Smooth muscle cell (in vitro differentiated cells): ENCODE results near the gene SHISA7. TPM values are rescaled to one million over a fixed set of nuclear protein-coding genes. Genes with fewer than 3 reads are reported as not detected.

Source experiments
- DNase-seq: peaks from one replicate; lab custom pipeline; 2025; ENCODE audit not compliant: unreplicated experiment; lab: John Stamatoyannopoulos, UW
- H2AFZ ChIP-seq: fragments of 200-600 bp; sonication (generic); 2 replicates; pipeline ENCODE4 v1.6.0; 2016; ENCODE audit warnings: antibody characterized with exemption, low read depth, mild to moderate bottlenecking
- H3F3A ChIP-seq: fragments of 200-600 bp; sonication (generic); 2 replicates; pipeline ENCODE4 v1.6.0; 2017; ENCODE audit warnings: antibody characterized with exemption, low read depth
- H3K27ac ChIP-seq: fragments of 200-600 bp; sonication (generic); 2 replicates; pipeline ENCODE4 v1.5.1; 2016; ENCODE audit warnings: low read depth, mild to moderate bottlenecking
- H3K27me3 ChIP-seq: fragments of 200-600 bp; sonication (generic); 2 replicates; pipeline ENCODE4 v1.6.1; 2016; ENCODE audit warnings: low read depth, mild to moderate bottlenecking
- H3K36me3 ChIP-seq: fragments of 200-600 bp; sonication (generic); 2 replicates; pipeline ENCODE4 v1.5.1; 2016; ENCODE audit warnings: low read depth
- H3K4me1 ChIP-seq: fragments of 200-600 bp; sonication (generic); 2 replicates; pipeline ENCODE4 v1.5.1; 2016; ENCODE audit warnings: low read depth
- H3K4me2 ChIP-seq: fragments of 200-600 bp; sonication (generic); 2 replicates; pipeline ENCODE4 v1.6.0; 2016; ENCODE audit warnings: mild to moderate bottlenecking
- H3K4me3 ChIP-seq: fragments of 200-600 bp; sonication (generic); 2 replicates; pipeline ENCODE4 v1.5.1; 2016; ENCODE audit warnings: mild to moderate bottlenecking
- H3K79me2 ChIP-seq: fragments of 200-600 bp; sonication (generic); 2 replicates; pipeline ENCODE4 v1.6.0; 2016; ENCODE audit warnings: low read depth, mild to moderate bottlenecking
- H3K9ac ChIP-seq: fragments of 200-600 bp; sonication (generic); 2 replicates; pipeline ENCODE4 v1.6.0; 2016; ENCODE audit warnings: low read depth
- H3K9me3 ChIP-seq: fragments of 200-600 bp; sonication (generic); replicated peaks from 2 replicates; pipeline ENCODE4 v1.5.1; 2016; ENCODE audit warnings: low read depth
- H4K20me1 ChIP-seq: fragments of 200-600 bp; sonication (generic); 2 replicates; pipeline ENCODE4 v1.6.0; 2016; ENCODE audit warnings: low read depth
- WGBS: methylation state at CpG from one replicate; pipeline ENCODE4 v1.1.7; 2016; ENCODE audit warnings: low lambda C conversion rate; 5-methylcytosine and 5-hydroxymethylcytosine counted together
- polyA plus RNA-seq: library from polyadenylated mRNA; unstranded; fragments of >200 nt; fragmentation: Nextera tagmentation; extraction: Ambion mirVana; gene quantifications from 2 replicates; pipeline ENCODE4 v1.2.1, GENCODE V29; 2016
- total RNA-seq: library from RNA; depleted of rRNA; stranded (reverse); fragments of >200 nt; gene quantifications from 2 replicates; pipeline ENCODE4 v1.2.3, GENCODE V29; 2014
- TF ChIP-seq, protein P1 (sequence below): fragments of 200-600 bp; sonication (generic); IDR thresholded peaks from 2 replicates; pipeline ENCODE4 v1.5.1; 2017; ENCODE audit warnings: borderline replicate concordance, mild to moderate bottlenecking, antibody characterized with exemption; ENCODE audit not compliant: insufficient read depth, poor library complexity, severe bottlenecking

The SHISA7 gene
- total and polyA plus RNA-seq, 2 experiments from 2014 or later: not detected

DNA sequence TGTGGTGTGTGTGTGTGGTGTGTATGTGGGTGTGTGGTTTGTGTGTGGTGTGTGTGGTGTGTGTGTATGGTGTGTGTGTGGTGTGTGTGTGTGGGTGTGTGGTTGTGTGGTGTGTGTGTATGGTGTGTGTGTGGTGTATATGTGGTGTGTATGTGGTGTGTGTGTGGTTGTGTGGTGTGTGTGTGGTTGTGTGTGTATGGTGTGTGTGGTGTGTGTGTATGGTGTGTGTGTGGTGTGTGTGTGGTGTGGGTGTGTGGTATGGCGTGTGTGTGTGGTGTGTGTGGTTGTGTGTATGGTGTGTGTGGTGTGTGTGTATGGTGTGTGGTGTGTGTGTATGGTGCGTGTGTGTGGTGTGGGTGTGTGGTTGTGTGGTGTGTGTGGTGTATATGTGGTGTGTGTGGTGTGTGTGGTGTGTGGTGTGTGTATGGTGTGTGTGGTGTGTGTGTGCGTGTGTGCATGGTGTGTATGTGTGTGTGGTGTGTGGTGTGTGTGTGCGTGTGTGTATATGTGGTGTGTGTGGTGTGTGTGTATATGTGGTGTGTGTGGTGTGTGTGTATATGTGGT lies 8.7 kb downstream of the SHISA7 start:
- Histone ChIP-seq H3K4me3 (no peak overlapping the region), H3K27me3 (peaks cover 15% of the 10 kb centered on the region), H3K4me2 (no peak overlapping the region), H2AFZ (no peak overlapping the region), H3K4me1 (no peaks in the 10 kb centered on the region), H3F3A (no peaks in the 10 kb centered on the region), H3K9ac (no peak overlapping the region), H4K20me1 (no peaks in the 10 kb centered on the region), H3K9me3 (no peaks in the 10 kb centered on the region), H3K79me2 (no peaks in the 10 kb centered on the region), H3K27ac (no peak overlapping the region), H3K36me3 (no peaks in the 10 kb centered on the region)
- TF ChIP-seq, protein P1, sequence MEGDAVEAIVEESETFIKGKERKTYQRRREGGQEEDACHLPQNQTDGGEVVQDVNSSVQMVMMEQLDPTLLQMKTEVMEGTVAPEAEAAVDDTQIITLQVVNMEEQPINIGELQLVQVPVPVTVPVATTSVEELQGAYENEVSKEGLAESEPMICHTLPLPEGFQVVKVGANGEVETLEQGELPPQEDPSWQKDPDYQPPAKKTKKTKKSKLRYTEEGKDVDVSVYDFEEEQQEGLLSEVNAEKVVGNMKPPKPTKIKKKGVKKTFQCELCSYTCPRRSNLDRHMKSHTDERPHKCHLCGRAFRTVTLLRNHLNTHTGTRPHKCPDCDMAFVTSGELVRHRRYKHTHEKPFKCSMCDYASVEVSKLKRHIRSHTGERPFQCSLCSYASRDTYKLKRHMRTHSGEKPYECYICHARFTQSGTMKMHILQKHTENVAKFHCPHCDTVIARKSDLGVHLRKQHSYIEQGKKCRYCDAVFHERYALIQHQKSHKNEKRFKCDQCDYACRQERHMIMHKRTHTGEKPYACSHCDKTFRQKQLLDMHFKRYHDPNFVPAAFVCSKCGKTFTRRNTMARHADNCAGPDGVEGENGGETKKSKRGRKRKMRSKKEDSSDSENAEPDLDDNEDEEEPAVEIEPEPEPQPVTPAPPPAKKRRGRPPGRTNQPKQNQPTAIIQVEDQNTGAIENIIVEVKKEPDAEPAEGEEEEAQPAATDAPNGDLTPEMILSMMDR: no peak
- DNase-seq: no peak
- no CpG with 5 or more reads among the region's 4 CpGs for WGBS

DNA sequence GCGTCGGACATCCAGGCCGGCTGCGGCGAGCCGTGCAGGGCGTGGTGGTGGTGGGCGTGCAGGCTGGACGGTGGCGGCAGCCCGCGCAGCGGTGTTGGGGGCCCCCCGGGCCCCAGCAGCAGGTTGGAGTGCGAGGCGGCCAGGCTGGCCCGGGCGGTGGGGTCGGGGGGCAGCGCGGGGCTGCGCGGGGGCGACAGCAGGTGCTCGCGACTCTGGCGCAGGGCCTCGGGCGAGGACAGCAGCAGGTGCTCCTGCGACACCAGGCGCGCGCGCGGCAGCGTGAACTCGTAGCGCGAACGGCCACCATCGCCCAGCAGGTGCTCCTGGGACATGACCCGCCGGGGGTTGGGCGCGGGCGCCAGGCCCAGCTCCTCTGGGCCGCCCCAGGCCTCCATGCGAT lies 9.8 kb downstream of the SHISA7 start:
- H3K27me3 ChIP-seq: peaks cover 3% of the 10 kb centered on the region

DNA sequence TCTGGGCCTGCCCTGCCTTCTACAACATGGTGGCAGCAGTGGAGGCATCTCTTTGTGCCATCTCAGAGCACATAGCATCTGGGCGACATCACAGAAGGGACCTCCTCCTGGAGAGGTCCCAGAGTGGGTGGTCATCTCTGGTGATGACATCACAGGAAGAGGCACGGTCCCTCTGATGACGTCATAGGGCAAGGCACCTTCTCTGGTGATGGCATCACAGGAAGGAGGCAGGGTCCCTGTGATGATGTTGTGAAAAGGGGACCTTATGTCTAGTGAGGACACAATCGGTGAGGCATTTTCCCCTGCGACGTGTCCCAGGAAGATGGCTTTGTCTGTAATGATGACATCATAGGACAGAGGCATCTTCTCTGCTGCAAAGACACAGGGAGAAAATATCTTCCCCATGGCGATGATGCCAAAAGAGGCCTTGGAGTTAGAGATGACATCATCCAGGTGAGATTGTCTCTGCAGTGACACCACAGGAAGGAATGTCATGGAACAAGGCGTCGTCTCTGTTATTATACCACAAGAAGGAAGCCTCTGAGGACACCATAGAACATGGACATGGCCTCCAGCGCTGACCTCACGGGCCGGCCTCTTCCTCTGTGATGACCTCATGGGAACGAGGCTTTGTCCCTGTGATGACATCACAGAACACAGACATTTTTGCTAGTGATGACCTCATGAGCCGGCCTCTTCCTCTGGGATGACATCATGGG lies 10.7 kb downstream of the SHISA7 start:
- no peaks in the 10 kb centered on the region for H4K20me1 ChIP-seq
- H3K27ac ChIP-seq: no peak overlapping the region
- H3K27me3 ChIP-seq: no peaks in the 10 kb centered on the region
- TF ChIP-seq, protein P1: no peak
- H3K36me3 ChIP-seq: no peaks in the 10 kb centered on the region
- H3K79me2 ChIP-seq: no peaks in the 10 kb centered on the region
- H3K4me2 ChIP-seq: no peak overlapping the region
- no peaks in the 10 kb centered on the region for H3F3A ChIP-seq
- H3K4me3 ChIP-seq: no peak overlapping the region
- no peaks in the 10 kb centered on the region for H3K4me1 ChIP-seq
- H3K9me3 ChIP-seq: no peaks in the 10 kb centered on the region
- WGBS: 96% methylated on average over 14 of the region's 14 CpGs
- H3K9ac ChIP-seq: no peak overlapping the region
- DNase-seq: no peak
- H2AFZ ChIP-seq: no peak overlapping the region

More for the DNA sequence above, 9.8 kb downstream of the SHISA7 start:
- H3K9me3 ChIP-seq: no peaks in the 10 kb centered on the region
- H3K4me2 ChIP-seq: no peak overlapping the region
- DNase-seq: no peak
- 92% methylated on average over 31 of the region's 48 CpGs for WGBS
- H3K9ac ChIP-seq: no peak overlapping the region
- H3K27ac ChIP-seq: no peak overlapping the region
- H4K20me1 ChIP-seq: no peaks in the 10 kb centered on the region
- H3F3A ChIP-seq: no peaks in the 10 kb centered on the region
- H2AFZ ChIP-seq: no peak overlapping the region
- TF ChIP-seq, protein P1: no peak
- no peaks in the 10 kb centered on the region for H3K79me2 ChIP-seq
- H3K36me3 ChIP-seq: no peaks in the 10 kb centered on the region
- no peak overlapping the region for H3K4me3 ChIP-seq
- H3K4me1 ChIP-seq: no peaks in the 10 kb centered on the region

DNA sequence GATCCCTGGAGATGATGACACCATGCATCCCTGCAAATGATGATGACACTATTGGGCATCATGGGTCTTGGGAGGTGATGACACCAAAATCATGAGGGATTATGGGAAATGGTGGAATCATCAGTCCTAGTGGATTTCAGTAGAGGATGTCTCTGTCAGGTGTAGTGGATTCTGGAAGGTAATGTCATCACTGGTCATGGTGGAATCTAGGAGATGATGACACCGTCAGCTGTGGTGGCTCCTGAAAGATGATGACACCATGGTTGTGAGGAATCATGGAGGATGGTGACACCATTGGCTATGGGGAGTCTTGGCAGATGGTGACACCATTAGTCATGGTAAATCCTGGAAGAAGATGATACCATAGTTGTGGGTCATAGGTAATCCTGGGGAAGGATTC lies 11.9 kb downstream of the SHISA7 start:
- Histone ChIP-seq H4K20me1 (no peaks in the 10 kb centered on the region), H3F3A (no peaks in the 10 kb centered on the region), H3K79me2 (no peaks in the 10 kb centered on the region), H3K4me2 (no peak overlapping the region), H3K36me3 (no peaks in the 10 kb centered on the region), H3K9me3 (no peaks in the 10 kb centered on the region), H3K27ac (no peak overlapping the region), H3K4me1 (no peaks in the 10 kb centered on the region), H2AFZ (no peak overlapping the region), H3K9ac (no peak overlapping the region), H3K27me3 (no peaks in the 10 kb centered on the region), H3K4me3 (no peak overlapping the region)
- DNase-seq: no peak
- TF ChIP-seq, protein P1: no peak
- WGBS: 90% methylated on average over 1 of the region's 1 CpG
